ENCODE measurements around the gene KPTN.

The KPTN gene

DNA sequence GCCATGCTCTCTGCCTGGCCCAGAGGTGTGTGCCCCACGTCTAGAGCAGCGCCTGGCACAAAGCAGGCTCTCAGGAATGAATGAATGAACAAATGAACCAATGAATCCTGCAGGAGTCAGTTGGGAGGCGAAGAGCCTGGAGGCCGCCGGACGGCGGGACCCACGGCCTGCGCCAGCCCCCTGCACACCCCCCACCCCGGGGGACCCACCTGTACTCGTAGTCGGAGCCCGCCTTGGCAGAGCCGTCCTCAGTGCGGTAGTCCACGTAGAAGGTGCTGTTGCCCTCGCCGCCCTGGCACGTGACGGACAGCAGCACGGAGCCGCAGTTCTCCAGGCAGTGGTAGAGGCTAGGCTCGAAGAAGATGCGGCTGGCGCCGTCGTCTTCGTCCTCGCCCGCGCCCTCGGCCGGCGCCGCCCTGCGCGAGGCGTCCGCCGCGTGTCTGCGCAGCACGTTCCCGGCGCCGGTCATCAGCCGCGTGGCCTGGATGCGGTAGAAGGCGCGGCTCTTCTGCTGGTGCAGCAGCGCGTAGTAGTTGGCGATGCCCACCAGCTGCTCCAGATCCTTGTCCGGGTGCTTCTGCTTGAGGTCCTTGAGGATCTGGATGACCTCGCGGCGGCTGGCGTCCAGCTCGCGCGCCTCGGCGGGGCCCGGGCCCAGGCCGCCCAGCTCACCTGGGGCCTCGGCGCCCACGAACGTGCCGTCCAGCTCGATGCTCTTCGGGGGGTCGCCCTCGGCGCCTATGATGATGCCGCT, 27.1 kb downstream of the KPTN start:
- H3K4me1 Mint-ChIP-seq (ENCODE audit: low read depth): no peaks in the 10 kb centered on the region
- H3K36me3 Mint-ChIP-seq (ENCODE audit: low read depth): no peaks in the 10 kb centered on the region
- H3K4me3 Mint-ChIP-seq: no peak overlapping the region
- H3K9me3 Mint-ChIP-seq: no peaks in the 10 kb centered on the region
- intact Hi-C loops (cut with micrococcal nuclease): no loop called here
- H3K27me3 Mint-ChIP-seq: peaks cover 29% of the 10 kb centered on the region
- no peak overlapping the region for H3K27ac Mint-ChIP-seq

DNA sequence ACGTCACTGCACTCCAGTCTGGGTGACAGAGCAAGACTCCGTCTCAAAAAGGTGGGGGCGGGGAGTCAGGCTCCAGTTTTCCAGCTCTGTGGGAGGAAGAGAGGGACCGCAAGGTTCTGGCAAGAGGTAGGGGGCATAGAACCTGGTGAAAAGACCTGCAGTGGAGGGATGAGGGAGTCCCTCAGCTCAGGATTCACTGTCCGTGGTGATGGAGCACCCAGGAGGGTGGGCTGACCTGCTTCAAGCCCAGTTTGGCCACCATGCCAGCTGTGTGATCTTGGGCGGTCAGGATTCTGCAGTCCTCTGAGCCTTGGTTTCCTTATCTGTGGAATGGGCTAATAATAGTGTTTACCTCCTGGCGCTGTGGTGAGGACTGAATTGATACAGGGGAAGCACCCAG, 33.5 kb downstream of the KPTN start:
- Mint-ChIP-seq H3K4me3 (no peak overlapping the region), H3K27ac (no peak overlapping the region), H3K36me3 (ENCODE audit: low read depth) (no peaks in the 10 kb centered on the region), H3K9me3 (peaks cover 9% of the 10 kb centered on the region), H3K4me1 (ENCODE audit: low read depth) (peaks cover 22% of the 10 kb centered on the region), H3K27me3 (peaks cover 71% of the 10 kb centered on the region)
- intact Hi-C loops (cut with micrococcal nuclease): no loop called here

DNA sequence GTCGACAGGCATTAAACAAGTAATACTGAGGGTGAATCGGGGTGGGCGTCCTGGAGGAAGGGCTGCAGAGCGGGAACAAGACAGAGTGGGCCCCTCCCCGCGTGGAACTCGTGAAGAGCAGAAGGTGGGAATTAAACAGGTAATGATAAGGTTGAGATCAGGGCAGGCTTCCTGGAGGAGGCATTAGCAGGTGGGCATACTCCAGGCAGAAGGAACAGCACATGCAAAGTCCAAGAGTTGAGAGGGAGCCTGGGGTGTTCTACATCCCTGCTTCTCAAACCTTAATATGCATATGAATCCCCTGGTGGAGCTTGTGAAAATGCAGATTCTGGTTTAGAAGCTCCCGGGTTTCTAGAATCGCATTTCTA, 35.7 kb downstream of the KPTN start:
- Mint-ChIP-seq H3K4me1 (ENCODE audit: low read depth) (peaks cover 39% of the 10 kb centered on the region), H3K27me3 (peaks cover 73% of the 10 kb centered on the region), H3K4me3 (no peak overlapping the region), H3K36me3 (ENCODE audit: low read depth) (no peaks in the 10 kb centered on the region), H3K27ac (no peak overlapping the region), H3K9me3 (peaks cover 9% of the 10 kb centered on the region)
- intact Hi-C loops (cut with micrococcal nuclease): no loop called here

DNA sequence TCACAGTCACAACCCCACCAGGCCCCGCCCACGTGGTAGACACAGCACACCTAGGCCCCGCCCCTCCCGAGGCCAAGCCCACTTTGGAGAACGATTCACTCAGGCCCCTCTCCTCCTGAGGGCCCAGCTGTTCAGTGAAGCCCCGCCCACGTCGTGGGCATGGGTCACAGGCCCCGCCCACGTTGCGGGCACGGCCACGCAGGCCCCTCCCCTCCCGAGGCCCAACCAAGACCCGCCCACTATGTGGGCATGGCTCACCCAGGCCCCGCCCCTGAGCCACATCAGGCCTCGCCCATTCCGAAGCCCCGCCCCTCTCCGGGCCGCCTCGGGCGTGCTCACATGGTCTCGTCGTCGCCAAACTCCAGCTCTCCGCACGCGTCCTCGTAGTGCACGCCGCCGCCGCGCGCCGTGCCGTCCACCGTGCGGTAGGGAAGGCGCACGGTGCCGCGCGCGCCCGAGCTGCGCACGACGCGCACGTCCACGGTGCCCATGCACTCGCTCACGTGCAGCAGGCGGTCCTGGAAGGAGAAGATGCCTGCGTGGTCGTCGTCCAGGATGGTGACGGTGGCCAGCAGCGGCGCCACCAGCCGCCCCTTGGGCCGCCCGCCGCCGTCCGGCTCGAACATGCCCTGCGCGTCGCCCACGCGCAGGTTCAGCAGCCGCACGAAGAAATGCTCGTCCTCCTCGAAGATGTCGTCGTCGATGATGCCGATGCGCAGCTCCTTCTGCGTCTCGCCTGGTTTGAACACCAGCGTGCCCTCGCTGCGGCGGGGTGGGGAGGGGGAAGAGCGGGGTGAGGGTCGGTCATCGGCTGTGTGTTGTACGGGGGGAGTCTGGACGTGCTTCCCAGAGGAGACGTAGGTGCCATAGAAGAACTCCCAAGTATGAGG, 36.3 kb downstream of the KPTN start:
- intact Hi-C loops (cut with micrococcal nuclease): no loop called here
- H3K36me3 Mint-ChIP-seq (ENCODE audit: low read depth): no peaks in the 10 kb centered on the region
- peaks cover 80% of the 10 kb centered on the region for H3K27me3 Mint-ChIP-seq
- H3K4me1 Mint-ChIP-seq (ENCODE audit: low read depth): peaks cover 44% of the 10 kb centered on the region
- no peak overlapping the region for H3K27ac Mint-ChIP-seq
- peak overlapping the region; percentile 55 for H3K4me3 Mint-ChIP-seq
- peaks cover 9% of the 10 kb centered on the region for H3K9me3 Mint-ChIP-seq

GRCh38 chr19:47446534-47447469, 37.2 kb downstream of the KPTN start:
- intact Hi-C loops (cut with micrococcal nuclease): no loop called here
- Mint-ChIP-seq H3K36me3 (ENCODE audit: low read depth) (no peaks in the 10 kb centered on the region), H3K9me3 (peaks cover 9% of the 10 kb centered on the region), H3K4me1 (ENCODE audit: low read depth) (peaks cover 44% of the 10 kb centered on the region), H3K27ac (no peak overlapping the region), H3K4me3 (peak overlapping the region; percentile 55), H3K27me3 (peaks cover 85% of the 10 kb centered on the region)

GRCh38 chr19:47445937-47446402, 38.0 kb downstream of the KPTN start:
- no peak overlapping the region for H3K27ac Mint-ChIP-seq
- intact Hi-C loops (cut with micrococcal nuclease): no loop called here
- H3K36me3 Mint-ChIP-seq (ENCODE audit: low read depth): no peaks in the 10 kb centered on the region

GRCh38 chr19:47445527-47445926, 38.5 kb downstream of the KPTN start:
- Mint-ChIP-seq H3K9me3 (peaks cover 9% of the 10 kb centered on the region), H3K4me3 (no peak overlapping the region), H3K27ac (no peak overlapping the region), H3K27me3 (peaks cover 83% of the 10 kb centered on the region), H3K36me3 (ENCODE audit: low read depth) (no peaks in the 10 kb centered on the region), H3K4me1 (ENCODE audit: low read depth) (peaks cover 44% of the 10 kb centered on the region)
- intact Hi-C loops (cut with micrococcal nuclease): no loop called here

More at GRCh38 chr19:47445937-47446402, 38.0 kb downstream of the KPTN start:
- Mint-ChIP-seq H3K9me3 (peaks cover 9% of the 10 kb centered on the region), H3K4me3 (no peak overlapping the region), H3K27me3 (peaks cover 84% of the 10 kb centered on the region), H3K4me1 (ENCODE audit: low read depth) (peaks cover 44% of the 10 kb centered on the region)

- Mint-ChIP-seq H3K4me3 (no peak overlapping the region), H3K36me3 (ENCODE audit: low read depth) (no peaks in the 10 kb centered on the region), H3K27ac (no peak overlapping the region), H3K27me3 (peaks cover 78% of the 10 kb centered on the region), H3K4me1 (ENCODE audit: low read depth) (peaks cover 44% of the 10 kb centered on the region), H3K9me3 (peaks cover 9% of the 10 kb centered on the region)
- intact Hi-C loops (cut with micrococcal nuclease): no loop called here
These were observed 39.6 kb downstream of the KPTN start for GRCh38 chr19:47444388-47444821.

- Mint-ChIP-seq H3K4me3 (no peak overlapping the region), H3K27ac (no peak overlapping the region), H3K27me3 (peaks cover 74% of the 10 kb centered on the region), H3K36me3 (ENCODE audit: low read depth) (no peaks in the 10 kb centered on the region), H3K9me3 (peaks cover 9% of the 10 kb centered on the region), H3K4me1 (ENCODE audit: low read depth) (peaks cover 44% of the 10 kb centered on the region)
- intact Hi-C loops (cut with micrococcal nuclease): no loop called here
These were observed 40.7 kb downstream of the KPTN start for GRCh38 chr19:47443331-47443730.

DNA sequence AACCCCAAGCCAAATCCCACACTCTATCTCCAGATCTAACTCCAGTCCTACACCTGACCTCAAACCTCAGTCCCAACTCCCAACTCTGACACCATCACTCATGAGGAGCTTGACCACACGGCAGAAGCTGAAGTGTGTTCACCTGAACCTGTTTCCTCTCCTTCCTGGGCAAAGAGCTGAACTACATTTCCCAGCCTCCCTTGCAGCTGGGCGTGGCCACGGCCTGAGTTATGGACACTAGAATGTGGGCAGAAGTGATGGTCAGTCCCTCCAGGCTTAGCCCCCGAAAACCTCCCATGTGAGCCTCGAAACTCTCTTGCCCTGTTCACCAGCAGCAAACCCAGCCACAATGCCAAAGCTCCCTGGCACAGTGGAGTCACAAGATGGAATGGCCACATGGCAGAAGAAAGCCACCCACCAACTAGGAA, 45.2 kb downstream of the KPTN start:
- Mint-ChIP-seq H3K27ac (no peak overlapping the region), H3K27me3 (peaks cover 64% of the 10 kb centered on the region), H3K4me1 (ENCODE audit: low read depth) (peaks cover 15% of the 10 kb centered on the region), H3K4me3 (no peak overlapping the region), H3K36me3 (ENCODE audit: low read depth) (no peaks in the 10 kb centered on the region), H3K9me3 (no peaks in the 10 kb centered on the region)
- intact Hi-C loops (cut with micrococcal nuclease): loop anchor here (5.0 to 10.0 kb wide), 2 partner anchors 46 to 78 kb away; partner anchors contain the start of genes KPTN and NAPA

GRCh38 chr19:47437500-47437899, 46.5 kb downstream of the KPTN start:
- H3K27ac Mint-ChIP-seq: no peak overlapping the region
- H3K4me3 Mint-ChIP-seq: no peak overlapping the region
- H3K36me3 Mint-ChIP-seq (ENCODE audit: low read depth): no peaks in the 10 kb centered on the region
- no peaks in the 10 kb centered on the region for H3K9me3 Mint-ChIP-seq
- peaks cover 6% of the 10 kb centered on the region for H3K4me1 Mint-ChIP-seq (ENCODE audit: low read depth)
- intact Hi-C loops (cut with micrococcal nuclease): loop anchor here (5.0 to 10.0 kb wide), 2 partner anchors 47 to 80 kb away; partner anchors contain the start of genes KPTN and NAPA
- peaks cover 52% of the 10 kb centered on the region for H3K27me3 Mint-ChIP-seq

GRCh38 chr19:47436712-47437401, 47.2 kb downstream of the KPTN start:
- peaks cover 11% of the 10 kb centered on the region for H3K4me1 Mint-ChIP-seq (ENCODE audit: low read depth)
- intact Hi-C loops (cut with micrococcal nuclease): loop anchor here (1.0 to 10.0 kb wide), 4 partner anchors 48 to 270 kb away; partner anchors contain the start of genes KPTN and NAPA
- H3K27me3 Mint-ChIP-seq: peaks cover 47% of the 10 kb centered on the region
- H3K27ac Mint-ChIP-seq: no peak overlapping the region
- H3K9me3 Mint-ChIP-seq: no peaks in the 10 kb centered on the region
- no peak overlapping the region for H3K4me3 Mint-ChIP-seq
- no peaks in the 10 kb centered on the region for H3K36me3 Mint-ChIP-seq (ENCODE audit: low read depth)
